ENCODE data around the gene BRD7.

The BRD7 gene

GRCh38 chr16:50368410-50369132 lies at the start of gene BRD7:
Gene BRD7 (minus strand): TSS chr16:50368988. CDS start chr16:50368774, 214 bp downstream.
- no peak for DNase-seq

- DNase-seq = no peak
Measured at GRCh38 chr16:50416388-50416787, 47.6 kb upstream of the BRD7 start.

GRCh38 chr16:50414152-50414551 lies 45.4 kb upstream of the BRD7 start:
- no peak for DNase-seq

- DNase-seq = no peak
Measured at GRCh38 chr16:50411034-50411433, 42.2 kb upstream of the BRD7 start.

GRCh38 chr16:50408001-50408561 lies 39.3 kb upstream of the BRD7 start:
- no peak for DNase-seq

- DNase-seq = no peak
Measured at GRCh38 chr16:50407351-50407750, 38.6 kb upstream of the BRD7 start.

- no peak for DNase-seq
Measured at GRCh38 chr16:50403491-50403890, 34.7 kb upstream of the BRD7 start.

- no peak for DNase-seq
Measured at GRCh38 chr16:50402298-50402895, 33.6 kb upstream of the BRD7 start.

GRCh38 chr16:50401355-50401754 lies 32.6 kb upstream of the BRD7 start:
- no peak for DNase-seq

- no peak for DNase-seq
Measured at GRCh38 chr16:50400967-50401348, 32.2 kb upstream of the BRD7 start.

GRCh38 chr16:50400312-50400966 lies 31.7 kb upstream of the BRD7 start:
- no peak for DNase-seq

GRCh38 chr16:50399411-50399810 lies 30.6 kb upstream of the BRD7 start:
- DNase-seq = no peak

- no peak for DNase-seq
Measured at GRCh38 chr16:50398336-50398735, 29.5 kb upstream of the BRD7 start.

GRCh38 chr16:50396761-50397535 lies 28.2 kb upstream of the BRD7 start:
- no peak for DNase-seq

GRCh38 chr16:50395763-50396710 lies 27.2 kb upstream of the BRD7 start:
- DNase-seq = no peak

GRCh38 chr16:50393858-50394802 lies 25.3 kb upstream of the BRD7 start:
- no peak for DNase-seq

GRCh38 chr16:50393416-50393815 lies 24.6 kb upstream of the BRD7 start:
- no peak for DNase-seq

GRCh38 chr16:50390914-50391716 lies 22.3 kb upstream of the BRD7 start:
- no peak for DNase-seq

GRCh38 chr16:50390371-50390771 lies 21.6 kb upstream of the BRD7 start:
- no peak for DNase-seq

- DNase-seq = no peak
Measured at GRCh38 chr16:50389900-50390299, 21.1 kb upstream of the BRD7 start.
